ENCODE results near the gene PRR12.

- no peak for TF ChIP-seq ZNF274 (IDR thresholded peaks at IDR 0.05; ENCODE audit: low read depth, low read length)
- no peak for TF ChIP-seq YY1 (IDR thresholded peaks at IDR 0.05; ENCODE audit: insufficient read depth, insufficient read length)
These were observed 66.6 kb downstream of the PRR12 start for GRCh38 chr19:49657493-49658138.

Measured in NT2/D1 (cell line).